Panc1 (cell line): ENCODE results near the gene CAMK1D.

ENCODE experiments used
- POLR2AphosphoS5 ChIP-seq: IDR thresholded peaks from 2 replicates; pipeline ENCODE4 v1.6.1; 2012; ENCODE audit warnings: mild to moderate bottlenecking, low read depth, low read length, moderate library complexity
- TF ChIP-seq, protein P1 (sequence below): fragments of 450-650 bp; IDR thresholded peaks from 2 replicates; pipeline ENCODE4 v1.5.1; 2017; ENCODE audit warnings: mild to moderate bottlenecking

GRCh38 chr10:12826800-12827372 is 477.5 kb downstream of the CAMK1D start:
- TF ChIP-seq POLR2AphosphoS5: no peak
- TF ChIP-seq, protein P1, sequence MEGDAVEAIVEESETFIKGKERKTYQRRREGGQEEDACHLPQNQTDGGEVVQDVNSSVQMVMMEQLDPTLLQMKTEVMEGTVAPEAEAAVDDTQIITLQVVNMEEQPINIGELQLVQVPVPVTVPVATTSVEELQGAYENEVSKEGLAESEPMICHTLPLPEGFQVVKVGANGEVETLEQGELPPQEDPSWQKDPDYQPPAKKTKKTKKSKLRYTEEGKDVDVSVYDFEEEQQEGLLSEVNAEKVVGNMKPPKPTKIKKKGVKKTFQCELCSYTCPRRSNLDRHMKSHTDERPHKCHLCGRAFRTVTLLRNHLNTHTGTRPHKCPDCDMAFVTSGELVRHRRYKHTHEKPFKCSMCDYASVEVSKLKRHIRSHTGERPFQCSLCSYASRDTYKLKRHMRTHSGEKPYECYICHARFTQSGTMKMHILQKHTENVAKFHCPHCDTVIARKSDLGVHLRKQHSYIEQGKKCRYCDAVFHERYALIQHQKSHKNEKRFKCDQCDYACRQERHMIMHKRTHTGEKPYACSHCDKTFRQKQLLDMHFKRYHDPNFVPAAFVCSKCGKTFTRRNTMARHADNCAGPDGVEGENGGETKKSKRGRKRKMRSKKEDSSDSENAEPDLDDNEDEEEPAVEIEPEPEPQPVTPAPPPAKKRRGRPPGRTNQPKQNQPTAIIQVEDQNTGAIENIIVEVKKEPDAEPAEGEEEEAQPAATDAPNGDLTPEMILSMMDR: no peak
